HepG2 (cell line): ENCODE measurements around the gene SERPINA3. TPM values are rescaled to one million over a fixed set of nuclear protein-coding genes. Genes with fewer than 3 reads are reported as not detected.

Experiments
- ARNTL ChIP-seq: sonication (generic); formaldehyde crosslinking; IDR thresholded peaks from 2 replicates; pipeline ENCODE4 v1.4.0; 2020; ENCODE audit warnings: mild to moderate bottlenecking, missing genetic modification reagents
- CEBPG ChIP-seq: IDR thresholded peaks from 2 replicates; pipeline ENCODE4 v1.6.1; 2016
- EZH2 ChIP-seq: conservative IDR thresholded peaks from 2 replicates; pipeline ENCODE4 v1.6.1; 2012; ENCODE audit warnings: mild to moderate bottlenecking, low read depth, low read length, moderate library complexity
- GPN1 ChIP-seq: sonication (generic); formaldehyde crosslinking; IDR thresholded peaks from 2 replicates; pipeline ENCODE4 v1.5.1; 2020; ENCODE audit warnings: missing genetic modification reagents, borderline replicate concordance
- GZF1 ChIP-seq: sonication (generic); formaldehyde crosslinking; IDR thresholded peaks from 2 replicates; pipeline ENCODE4 v1.5.1; 2020; ENCODE audit warnings: mild to moderate bottlenecking, missing genetic modification reagents
- HHEX ChIP-seq: IDR thresholded peaks from 2 replicates; pipeline ENCODE4 v1.6.1; 2016; ENCODE audit warnings: control low read depth
- IRX3 ChIP-seq: sonication (generic); formaldehyde crosslinking; IDR thresholded peaks from 2 replicates; pipeline ENCODE4 v1.8.1; 2023; ENCODE audit warnings: mild to moderate bottlenecking, low read depth, missing genetic modification reagents, borderline replicate concordance
- MZF1 ChIP-seq: sonication (generic); formaldehyde crosslinking; IDR thresholded peaks from 2 replicates; pipeline ENCODE4 v1.8.1; 2023; ENCODE audit warnings: mild to moderate bottlenecking, missing genetic modification reagents, borderline replicate concordance
- NKX3-1 ChIP-seq: sonication (generic); formaldehyde crosslinking; IDR thresholded peaks from 2 replicates; pipeline ENCODE4 v1.5.0; 2020; ENCODE audit warnings: missing genetic modification reagents
- POLR2AphosphoS2 ChIP-seq: IDR thresholded peaks from 2 replicates; pipeline ENCODE4 v1.6.1; 2011; ENCODE audit warnings: low read depth, low read length, improper control_type of control experiment
- REXO4 ChIP-seq: sonication (generic); formaldehyde crosslinking; IDR thresholded peaks from 2 replicates; pipeline ENCODE4 v1.8.0; 2022; ENCODE audit warnings: missing genetic modification reagents, mild to moderate bottlenecking, borderline replicate concordance
- SMARCC2 ChIP-seq: fragments of 450-650 bp; IDR thresholded peaks from 2 replicates; pipeline ENCODE4 v1.6.1; 2017; ENCODE audit warnings: antibody characterized with exemption, mild to moderate bottlenecking
- SPEN ChIP-seq: sonication (generic); formaldehyde crosslinking; IDR thresholded peaks from 2 replicates; pipeline ENCODE4 v1.5.1; 2020; ENCODE audit warnings: low read depth, mild to moderate bottlenecking, missing genetic modification reagents
- STAG1 ChIP-seq: sonication (generic); formaldehyde crosslinking; IDR thresholded peaks from 2 replicates; pipeline ENCODE4 v1.4.0; 2020; ENCODE audit warnings: missing genetic modification reagents
- SUZ12 ChIP-seq: fragments of 150-350 bp; IDR thresholded peaks from 2 replicates; pipeline ENCODE4 v1.6.1; 2014; ENCODE audit warnings: low read depth, low read length
- TIGD3 ChIP-seq: sonication (generic); formaldehyde crosslinking; IDR thresholded peaks from 2 replicates; pipeline ENCODE4 v1.5.1; 2020; ENCODE audit warnings: mild to moderate bottlenecking, missing genetic modification reagents, borderline replicate concordance
- TRIM24 ChIP-seq: sonication (generic); formaldehyde crosslinking; IDR thresholded peaks from 2 replicates; pipeline ENCODE4 v1.8.0; 2022; ENCODE audit warnings: mild to moderate bottlenecking, missing genetic modification reagents
- ZBTB10 ChIP-seq: sonication (generic); formaldehyde crosslinking; IDR thresholded peaks from 2 replicates; pipeline ENCODE4 v1.4.0; 2020; ENCODE audit warnings: missing genetic modification reagents, borderline replicate concordance
- ZC3H4 ChIP-seq: sonication (generic); formaldehyde crosslinking; IDR thresholded peaks from 2 replicates; pipeline ENCODE4 v1.4.0; 2020; ENCODE audit warnings: missing genetic modification reagents, borderline replicate concordance
- ZFY ChIP-seq: sonication (generic); formaldehyde crosslinking; IDR thresholded peaks from 2 replicates; pipeline ENCODE4 v1.4.0; 2020; ENCODE audit warnings: missing genetic modification reagents
- ZKSCAN5 ChIP-seq: sonication (generic); formaldehyde crosslinking; IDR thresholded peaks from 2 replicates; pipeline ENCODE4 v1.5.1; 2020; ENCODE audit warnings: mild to moderate bottlenecking, missing genetic modification reagents
- ZMYM2 ChIP-seq: sonication (generic); formaldehyde crosslinking; IDR thresholded peaks from 2 replicates; pipeline ENCODE4 v1.8.0; 2022; ENCODE audit warnings: mild to moderate bottlenecking, missing genetic modification reagents
- ZNF235 ChIP-seq: sonication (generic); formaldehyde crosslinking; IDR thresholded peaks from 2 replicates; pipeline ENCODE4 v1.8.1; 2023; ENCODE audit warnings: mild to moderate bottlenecking, missing genetic modification reagents, borderline replicate concordance
- ZNF326 ChIP-seq: sonication (generic); formaldehyde crosslinking; IDR thresholded peaks from 2 replicates; pipeline ENCODE4 v1.4.0; 2020; ENCODE audit warnings: missing genetic modification reagents, borderline replicate concordance
- ZNF354B ChIP-seq: sonication (generic); formaldehyde crosslinking; IDR thresholded peaks from 2 replicates; pipeline ENCODE4 v1.8.0; 2022; ENCODE audit warnings: mild to moderate bottlenecking, missing genetic modification reagents
- ZNF556 ChIP-seq: sonication (generic); formaldehyde crosslinking; IDR thresholded peaks from 2 replicates; pipeline ENCODE4 v1.4.0; 2020; ENCODE audit warnings: mild to moderate bottlenecking, missing genetic modification reagents, borderline replicate concordance
- polyA plus RNA-seq, 8 experiments: library from polyadenylated mRNA; depleted of rRNA in 3 of 8; stranded (reverse) in 7 of 8; unstranded in 1 of 8; fragments of >200 nt; fragmentation: Illumina TruSeq in 4 of 8; extraction: Trizol in 4 of 8; gene quantifications; 2 replicates each; pipeline versions ENCODE4 v1.2.1 to v1.2.3, GENCODE V29; 2011 to 2016; ENCODE audit warnings: low read depth in 4 of 8, missing spikeins in 1 of 8, mixed read lengths in 1 of 8; ENCODE audit not compliant: insufficient read depth in 1 of 8
- total RNA-seq, 5 experiments: library from RNA; depleted of rRNA; stranded (reverse); fragments of >200 nt; fragmentation: Illumina TruSeq; extraction: Trizol; gene quantifications; 2 replicates each; pipeline ENCODE4 v1.2.3, GENCODE V29; 2016; ENCODE audit warnings: low read depth in 1 of 5
- TF ChIP-seq, protein P1 (sequence below): sonication (generic); formaldehyde crosslinking; IDR thresholded peaks from 2 replicates; pipeline ENCODE4 v1.4.0; 2020; ENCODE audit warnings: missing genetic modification reagents

SERPINA3 gene
- total and polyA plus RNA-seq, 2 of the 13 experiments (the other 11 are each of a cell fraction or from before 2014, with no cell fraction given), result 825 to 2,200 TPM

- TF ChIP-seq ZNF354B (CRISPR knock-in tag) (no peak), SPEN (no peak; the same call in 1 of the 2 replicates), NKX3-1 (no peak), SMARCC2 (no peak), ZBTB10 (CRISPR knock-in tag) (no peak), ZFY (CRISPR knock-in tag) (peak; percentile 72), SUZ12 (no peak), ZC3H4 (CRISPR knock-in tag) (no peak), CEBPG (CRISPR knock-in tag) (0 out of 2 replicates have a peak, but pooled peaks have one; percentile 6), GPN1 (CRISPR knock-in tag) (no peak), ZMYM2 (CRISPR knock-in tag) (no peak), ZKSCAN5 (CRISPR knock-in tag) (0 out of 2 replicates have a peak, but pooled peaks have one; percentile 41), ZNF556 (CRISPR knock-in tag) (no peak; the same call in 1 of the 2 replicates), EZH2 (no peak), ZNF326 (CRISPR knock-in tag) (no peak), HHEX (CRISPR knock-in tag) (no peak), POLR2AphosphoS2 (no peak), MZF1 (no peak), TRIM24 (no peak), ARNTL (CRISPR knock-in tag) (no peak), ZNF235 (CRISPR knock-in tag) (no peak; the same call in 1 of the 2 replicates), STAG1 (CRISPR knock-in tag) (no peak), IRX3 (CRISPR knock-in tag) (peak; percentile 52; the same call in 1 of the 2 replicates), GZF1 (CRISPR knock-in tag) (no peak; the same call in 1 of the 2 replicates), REXO4 (CRISPR knock-in tag) (no peak), TIGD3 (CRISPR knock-in tag) (peak; percentile 56; the same call in 1 of the 2 replicates)
- TF ChIP-seq, protein P1, sequence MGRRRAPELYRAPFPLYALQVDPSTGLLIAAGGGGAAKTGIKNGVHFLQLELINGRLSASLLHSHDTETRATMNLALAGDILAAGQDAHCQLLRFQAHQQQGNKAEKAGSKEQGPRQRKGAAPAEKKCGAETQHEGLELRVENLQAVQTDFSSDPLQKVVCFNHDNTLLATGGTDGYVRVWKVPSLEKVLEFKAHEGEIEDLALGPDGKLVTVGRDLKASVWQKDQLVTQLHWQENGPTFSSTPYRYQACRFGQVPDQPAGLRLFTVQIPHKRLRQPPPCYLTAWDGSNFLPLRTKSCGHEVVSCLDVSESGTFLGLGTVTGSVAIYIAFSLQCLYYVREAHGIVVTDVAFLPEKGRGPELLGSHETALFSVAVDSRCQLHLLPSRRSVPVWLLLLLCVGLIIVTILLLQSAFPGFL (CRISPR knock-in tag), result 0 out of 2 replicates have a peak, but pooled peaks have one; percentile 21
Observed at GRCh38 chr14:94581127-94581999, 30.8 kb upstream of the SERPINA3 start, which contains the start of gene SERPINA5 (continued).
